IMR-90 (cell line): Measurements from ENCODE around the gene ARHGEF7. TPM values are rescaled to one million over a fixed set of nuclear protein-coding genes. Genes with fewer than 3 reads are reported as not detected.
A peak's percentile ranks its signal among the peaks of the same experiment; 100 is the strongest.

Experiments used
- ATAC-seq: fragments of 200-7000 bp; cut with Tn5 transposase; 2 replicates; pipeline ENCODE4 v1.9.1; 2020; ENCODE audit warnings: low read depth, mild to moderate bottlenecking, moderate library complexity
- BruUV-seq: library from RNA; stranded (reverse); fragments of 400-500 nt; replicated peaks from 2 replicates; lab custom pipeline; 2021; lab: Mats Ljungman, UMichigan
- CTCF ChIA-PET: fragments of 300-600 bp; formaldehyde crosslinking; extraction: SDS; loops from one replicate; lab custom pipeline; 2021; ENCODE audit warnings: antibody characterized with exemption; lab: Yijun Ruan, JAX
- POLR2A ChIA-PET: fragments of 300-600 bp; sonication (Branson Sonifier 250); formaldehyde crosslinking; loops from one replicate; lab custom pipeline; 2022; ENCODE audit warnings: antibody characterized with exemption; ENCODE audit not compliant: unreplicated experiment; lab: Charles Lee
- DNase-seq: peaks from one replicate; pipeline ENCODE4 v3.0.0; 2013
- H2AFZ ChIP-seq: replicated peaks from 2 replicates; pipeline ENCODE3; 2013; ENCODE audit warnings: low read length, mild to moderate bottlenecking; ENCODE audit not compliant: poor library complexity
- H2AK5ac ChIP-seq: 2 replicates; pipeline ENCODE4 v1.6.1; 2013; ENCODE audit warnings: low read depth, low read length, inconsistent platforms
- H2AK9ac ChIP-seq: replicated peaks from 2 replicates; pipeline ENCODE3; 2013; ENCODE audit warnings: mild to moderate bottlenecking, low read depth, low read length, moderate library complexity; ENCODE audit not compliant: poor library complexity
- H2BK120ac ChIP-seq: 2 replicates; pipeline ENCODE4 v1.6.1; 2013; ENCODE audit warnings: low read depth, low read length, inconsistent platforms
- H2BK15ac ChIP-seq: 3 replicates; pipeline ENCODE4 v1.6.1; 2013; ENCODE audit warnings: low read depth, low read length, inconsistent platforms
- H2BK20ac ChIP-seq: 2 replicates; pipeline ENCODE4 v1.6.1; 2013; ENCODE audit warnings: low read depth, mild to moderate bottlenecking, inconsistent platforms, low read length, moderate library complexity
- H2BK5ac ChIP-seq: 2 replicates; pipeline ENCODE4 v1.6.1; 2013; ENCODE audit warnings: mild to moderate bottlenecking, low read depth, low read length, inconsistent platforms; ENCODE audit not compliant: poor library complexity, severe bottlenecking
- H3K14ac ChIP-seq: replicated peaks from 2 replicates; pipeline ENCODE4 v1.6.1; 2013; ENCODE audit warnings: low read depth, low read length, inconsistent platforms
- H3K18ac ChIP-seq: 2 replicates; pipeline ENCODE4 v1.6.1; 2013; ENCODE audit warnings: low read depth, low read length, control low read depth
- H3K23ac ChIP-seq: 2 replicates; pipeline ENCODE4 v1.6.1; 2013; ENCODE audit warnings: low read depth, low read length, inconsistent platforms
- H3K27ac ChIP-seq: 2 replicates; pipeline ENCODE4 v1.5.1; 2013; ENCODE audit warnings: mild to moderate bottlenecking, control low read depth, low read length; ENCODE audit not compliant: insufficient read depth
- H3K27me3 ChIP-seq: 2 replicates; pipeline ENCODE4 v1.6.1; 2013; ENCODE audit warnings: low read length; ENCODE audit not compliant: control insufficient read depth, insufficient read depth
- H3K36me3 ChIP-seq: 2 replicates; pipeline ENCODE4 v1.6.1; 2013; ENCODE audit warnings: low read length, mixed read lengths; ENCODE audit not compliant: control insufficient read depth, insufficient read depth
- H3K4ac ChIP-seq: 2 replicates; pipeline ENCODE4 v1.6.1; 2013; ENCODE audit warnings: low read depth, low read length, inconsistent platforms
- H3K4me1 ChIP-seq: 2 replicates; pipeline ENCODE4 v1.6.1; 2013; ENCODE audit warnings: low read length, mixed read lengths; ENCODE audit not compliant: control insufficient read depth, insufficient read depth
- H3K4me2 ChIP-seq: 2 replicates; pipeline ENCODE4 v1.6.1; 2013; ENCODE audit warnings: low read depth, mild to moderate bottlenecking, control low read depth, low read length, moderate library complexity
- H3K4me3 ChIP-seq: 2 replicates; pipeline ENCODE4 v1.5.1; 2013; ENCODE audit warnings: low read depth, mild to moderate bottlenecking, control low read depth, low read length, moderate library complexity; ENCODE audit not compliant: insufficient read depth
- H3K56ac ChIP-seq: 2 replicates; pipeline ENCODE4 v1.6.1; 2013; ENCODE audit warnings: low read length, inconsistent platforms; ENCODE audit not compliant: insufficient read depth; ENCODE audit errors: extremely low read depth
- H3K79me1 ChIP-seq, 2 experiments: 2 replicates each; pipeline ENCODE4 v1.6.1; 2013; ENCODE audit warnings: low read length in 2 of 2, inconsistent platforms in 1 of 2, low read depth in 1 of 2
- H3K9ac ChIP-seq: 2 replicates; pipeline ENCODE4 v1.6.1; 2013; ENCODE audit warnings: low read depth, low read length, control low read depth
- H3K9me1 ChIP-seq: 2 replicates; pipeline ENCODE4 v1.6.1; 2013; ENCODE audit warnings: low read length, inconsistent platforms; ENCODE audit not compliant: insufficient read depth
- H3K9me3 ChIP-seq: 2 replicates; pipeline ENCODE4 v1.6.1; 2013; ENCODE audit warnings: low read length; ENCODE audit not compliant: control insufficient read depth, insufficient read depth
- H4K20me1 ChIP-seq: 2 replicates; pipeline ENCODE4 v1.6.1; 2013; ENCODE audit warnings: low read length, inconsistent platforms; ENCODE audit not compliant: insufficient read depth
- H4K5ac ChIP-seq: 2 replicates; pipeline ENCODE4 v1.6.1; 2013; ENCODE audit warnings: mild to moderate bottlenecking, low read depth, low read length, control low read depth
- H4K8ac ChIP-seq, 2 experiments: 2 replicates each; pipeline ENCODE4 v1.6.1; 2013; ENCODE audit warnings: low read depth in 2 of 2, low read length in 2 of 2, control low read depth in 1 of 2, inconsistent platforms in 1 of 2
- H4K91ac ChIP-seq: 2 replicates; pipeline ENCODE4 v1.6.1; 2013; ENCODE audit warnings: low read depth, low read length, inconsistent platforms; ENCODE audit not compliant: insufficient read depth
- BHLHE40 ChIP-seq: fragments of 150-350 bp; IDR thresholded peaks from 2 replicates; pipeline ENCODE4 v1.6.1; 2016; ENCODE audit warnings: mild to moderate bottlenecking, low read depth, low read length
- CEBPB ChIP-seq: IDR thresholded peaks from 2 replicates; pipeline ENCODE4 v1.6.1; 2012; ENCODE audit warnings: low read depth, low read length, improper control_type of control experiment
- CHD1 ChIP-seq: IDR thresholded peaks from 2 replicates; pipeline ENCODE4 v1.6.1; 2012; ENCODE audit warnings: low read depth, low read length, improper control_type of control experiment
- FOS ChIP-seq: fragments of 150-350 bp; IDR thresholded peaks from 2 replicates; pipeline ENCODE4 v1.6.1; 2016; ENCODE audit warnings: low read depth, low read length
- MAFK ChIP-seq: IDR thresholded peaks from 2 replicates; pipeline ENCODE4 v1.6.1; 2012; ENCODE audit warnings: low read depth, low read length, improper control_type of control experiment
- MAZ ChIP-seq: IDR thresholded peaks from 2 replicates; pipeline ENCODE4 v1.6.1; 2012; ENCODE audit warnings: low read depth, mild to moderate bottlenecking, low read length, improper control_type of control experiment, moderate library complexity, borderline replicate concordance
- MXI1 ChIP-seq: IDR thresholded peaks from 2 replicates; pipeline ENCODE4 v1.6.1; 2012; ENCODE audit warnings: low read depth, mild to moderate bottlenecking, low read length, moderate library complexity, borderline replicate concordance
- NFE2L2 ChIP-seq: fragments of 150-350 bp; IDR thresholded peaks from 2 replicates; pipeline ENCODE4 v1.6.1; 2016; ENCODE audit warnings: low read depth, mild to moderate bottlenecking, low read length
- POLR2A ChIP-seq: IDR thresholded peaks from 2 replicates; pipeline ENCODE4 v1.6.1; 2012; ENCODE audit warnings: mild to moderate bottlenecking, low read depth, low read length
- RAD21 ChIP-seq: IDR thresholded peaks from 2 replicates; pipeline ENCODE4 v1.6.1; 2012; ENCODE audit warnings: low read length, improper control_type of control experiment
- RCOR1 ChIP-seq: IDR thresholded peaks from 2 replicates; pipeline ENCODE4 v1.6.1; 2012; ENCODE audit warnings: mild to moderate bottlenecking, low read length, improper control_type of control experiment; ENCODE audit not compliant: insufficient replicate concordance
- RFX5 ChIP-seq: IDR thresholded peaks from 2 replicates; pipeline ENCODE4 v1.8.0; 2012; ENCODE audit warnings: low read depth, mild to moderate bottlenecking, low read length, moderate library complexity
- SMC3 ChIP-seq: fragments of 150-350 bp; IDR thresholded peaks from 2 replicates; pipeline ENCODE4 v1.6.1; 2016; ENCODE audit warnings: low read depth, mild to moderate bottlenecking, antibody characterized with exemption, low read length, moderate library complexity
- WGBS, 2 experiments: methylation state at CpG; one replicate each; pipeline versions ENCODE4 v1.1.5 to v1.1.7; 2013; ENCODE audit warnings: missing lambda C conversion rate in 2 of 2; ENCODE audit not compliant: insufficient read length in 1 of 2; ENCODE audit errors: extremely low coverage in 2 of 2; 5-methylcytosine and 5-hydroxymethylcytosine counted together
- dilution Hi-C: fragments of 300-500 bp; cut with HindIII; formaldehyde crosslinking; loops from one replicate; pipeline ENCODE4 v1.14.3; 2018; ENCODE audit warnings: low sequenced_read_pairs; ENCODE audit not compliant: unreplicated experiment
- in situ Hi-C: fragments of 300-500 bp; cut with MboI; formaldehyde crosslinking; loops from 3 replicates; pipeline ENCODE4 v1.14.3; 2019; ENCODE audit warnings: low sequenced_read_pairs, inconsistent platforms, mixed read lengths
- intact Hi-C: fragments of 100-400 bp; cut with micrococcal nuclease; formaldehyde crosslinking; loops from 2 replicates; pipeline ENCODE4 v1.10.0; 2022
- polyA plus RNA-seq, 3 experiments: library from polyadenylated mRNA; depleted of rRNA; stranded (reverse); fragments of >200 nt; gene quantifications; 2 replicates each; pipeline ENCODE4 v1.2.3, GENCODE V29; 2012; ENCODE audit warnings: low replicate concordance in 1 of 3
- total RNA-seq: library from RNA; depleted of rRNA; stranded (reverse); fragments of >200 nt; gene quantifications from 2 replicates; pipeline ENCODE4 v1.2.3, GENCODE V29; 2012
- TF ChIP-seq, protein P1 (sequence below): fragments of 150-350 bp; IDR thresholded peaks from 2 replicates; pipeline ENCODE4 v1.6.1; 2016; ENCODE audit warnings: low read depth, mild to moderate bottlenecking, low read length, moderate library complexity, borderline replicate concordance
- TF ChIP-seq, protein P2 (sequence below): conservative IDR thresholded peaks from 2 replicates; pipeline ENCODE4 v1.5.1; 2012; ENCODE audit warnings: mild to moderate bottlenecking, low read depth, low read length, improper control_type of control experiment
- TF ChIP-seq, protein P3 (sequence below): fragments of 150-350 bp; IDR thresholded peaks from 2 replicates; pipeline ENCODE4 v1.6.1; 2017; ENCODE audit warnings: mild to moderate bottlenecking, antibody characterized with exemption, low read length, low read depth

ARHGEF7 gene
- total and polyA plus RNA-seq, 2 of the 4 experiments (the other 2 are of a cell fraction) = 32.9 to 59.0 TPM

DNA sequence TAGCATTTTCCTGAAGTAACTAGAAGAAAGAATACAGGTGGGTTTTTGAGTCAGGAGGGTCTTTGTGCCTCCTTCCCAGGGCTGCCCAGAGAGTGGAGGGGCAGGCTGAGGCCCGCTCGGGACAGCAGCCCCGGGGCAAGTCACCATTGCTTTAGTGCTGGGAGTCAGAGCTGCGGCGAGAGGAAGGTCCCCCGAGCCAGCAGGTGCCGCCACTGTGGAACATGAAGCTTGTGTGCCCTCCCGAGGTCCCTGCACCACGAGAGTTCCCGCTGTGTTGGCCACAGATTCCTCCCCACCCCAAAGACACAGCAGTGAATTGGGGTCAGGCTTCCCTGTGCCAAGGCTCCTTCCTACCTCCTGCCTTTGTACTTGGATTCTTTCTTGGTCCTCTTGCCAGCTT is 154.4 kb downstream of the ARHGEF7 start:
- H3K23ac ChIP-seq = peak overlapping the region; percentile 35; the same call in 1 of the 2 replicates
- no peaks in the 10 kb centered on the region for H3K9me3 ChIP-seq
- H3K18ac ChIP-seq = no peak overlapping the region
- no peak overlapping the region for H3K9ac ChIP-seq
- intact Hi-C loops = no loop called here
- H4K5ac ChIP-seq = no peak overlapping the region
- no peak overlapping the region for H4K91ac ChIP-seq
- ChIA-PET POLR2A (no interaction called here), CTCF (no interaction called here)
- no CpG with 5 or more reads among the region's 10 CpGs for WGBS, 2 experiments
- H4K8ac ChIP-seq = peak overlapping the region in 1 of 2 experiments; percentile 15; a peak in 1 of 4 replicates
- no peak overlapping the region for H3K4me2 ChIP-seq
- no peaks in the 10 kb centered on the region for H3K27me3 ChIP-seq
- no peak overlapping the region for H3K4me3 ChIP-seq
- no peak overlapping the region for H2BK20ac ChIP-seq
- no peak overlapping the region for H3K27ac ChIP-seq
- H2BK5ac ChIP-seq = no peak overlapping the region
- H3K36me3 ChIP-seq = peaks cover 31% of the 10 kb centered on the region
- H2AK9ac ChIP-seq = no peak overlapping the region
- dilution Hi-C loops = no loop called here
- TF ChIP-seq CEBPB (no peak), RAD21 (no peak), RFX5 (no peak), SMC3 (no peak), MAFK (no peak), NFE2L2 (no peak), POLR2A (no peak), RCOR1 (no peak), FOS (no peak), BHLHE40 (no peak), CHD1 (no peak), MAZ (no peak), MXI1 (no peak)
- TF ChIP-seq, protein P1, sequence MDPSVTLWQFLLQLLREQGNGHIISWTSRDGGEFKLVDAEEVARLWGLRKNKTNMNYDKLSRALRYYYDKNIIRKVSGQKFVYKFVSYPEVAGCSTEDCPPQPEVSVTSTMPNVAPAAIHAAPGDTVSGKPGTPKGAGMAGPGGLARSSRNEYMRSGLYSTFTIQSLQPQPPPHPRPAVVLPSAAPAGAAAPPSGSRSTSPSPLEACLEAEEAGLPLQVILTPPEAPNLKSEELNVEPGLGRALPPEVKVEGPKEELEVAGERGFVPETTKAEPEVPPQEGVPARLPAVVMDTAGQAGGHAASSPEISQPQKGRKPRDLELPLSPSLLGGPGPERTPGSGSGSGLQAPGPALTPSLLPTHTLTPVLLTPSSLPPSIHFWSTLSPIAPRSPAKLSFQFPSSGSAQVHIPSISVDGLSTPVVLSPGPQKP = no peak
- TF ChIP-seq, protein P2, sequence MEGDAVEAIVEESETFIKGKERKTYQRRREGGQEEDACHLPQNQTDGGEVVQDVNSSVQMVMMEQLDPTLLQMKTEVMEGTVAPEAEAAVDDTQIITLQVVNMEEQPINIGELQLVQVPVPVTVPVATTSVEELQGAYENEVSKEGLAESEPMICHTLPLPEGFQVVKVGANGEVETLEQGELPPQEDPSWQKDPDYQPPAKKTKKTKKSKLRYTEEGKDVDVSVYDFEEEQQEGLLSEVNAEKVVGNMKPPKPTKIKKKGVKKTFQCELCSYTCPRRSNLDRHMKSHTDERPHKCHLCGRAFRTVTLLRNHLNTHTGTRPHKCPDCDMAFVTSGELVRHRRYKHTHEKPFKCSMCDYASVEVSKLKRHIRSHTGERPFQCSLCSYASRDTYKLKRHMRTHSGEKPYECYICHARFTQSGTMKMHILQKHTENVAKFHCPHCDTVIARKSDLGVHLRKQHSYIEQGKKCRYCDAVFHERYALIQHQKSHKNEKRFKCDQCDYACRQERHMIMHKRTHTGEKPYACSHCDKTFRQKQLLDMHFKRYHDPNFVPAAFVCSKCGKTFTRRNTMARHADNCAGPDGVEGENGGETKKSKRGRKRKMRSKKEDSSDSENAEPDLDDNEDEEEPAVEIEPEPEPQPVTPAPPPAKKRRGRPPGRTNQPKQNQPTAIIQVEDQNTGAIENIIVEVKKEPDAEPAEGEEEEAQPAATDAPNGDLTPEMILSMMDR = no peak
- TF ChIP-seq, protein P3, sequence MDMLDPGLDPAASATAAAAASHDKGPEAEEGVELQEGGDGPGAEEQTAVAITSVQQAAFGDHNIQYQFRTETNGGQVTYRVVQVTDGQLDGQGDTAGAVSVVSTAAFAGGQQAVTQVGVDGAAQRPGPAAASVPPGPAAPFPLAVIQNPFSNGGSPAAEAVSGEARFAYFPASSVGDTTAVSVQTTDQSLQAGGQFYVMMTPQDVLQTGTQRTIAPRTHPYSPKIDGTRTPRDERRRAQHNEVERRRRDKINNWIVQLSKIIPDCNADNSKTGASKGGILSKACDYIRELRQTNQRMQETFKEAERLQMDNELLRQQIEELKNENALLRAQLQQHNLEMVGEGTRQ = no peak
- DNase-seq (no peak), ATAC-seq (no peak)
- 0 out of 2 replicates have a peak, but pooled peaks cover 3% of the 10 kb centered on the region for H4K20me1 ChIP-seq
- H2AFZ ChIP-seq = no peak overlapping the region
- H2BK15ac ChIP-seq = no peak overlapping the region
- H3K56ac ChIP-seq = no peak overlapping the region
- BruUV-seq = no TSS peak
- H3K9me1 ChIP-seq = peaks cover 43% of the 10 kb centered on the region
- no peak overlapping the region for H2AK5ac ChIP-seq
- H3K4ac ChIP-seq = 0 out of 2 replicates have a peak overlapping the region, but pooled peaks have one; percentile 55
- in situ Hi-C loops = no loop called here
- H3K4me1 ChIP-seq = peaks cover 25% of the 10 kb centered on the region
- H2BK120ac ChIP-seq = no peak overlapping the region
- H3K14ac ChIP-seq = no peak overlapping the region
- peaks cover 16 to 79% of the 10 kb centered on the region in 2 experiments for H3K79me1 ChIP-seq
